Measurements from ENCODE around the gene FCHO2.

Gene FCHO2

DNA sequence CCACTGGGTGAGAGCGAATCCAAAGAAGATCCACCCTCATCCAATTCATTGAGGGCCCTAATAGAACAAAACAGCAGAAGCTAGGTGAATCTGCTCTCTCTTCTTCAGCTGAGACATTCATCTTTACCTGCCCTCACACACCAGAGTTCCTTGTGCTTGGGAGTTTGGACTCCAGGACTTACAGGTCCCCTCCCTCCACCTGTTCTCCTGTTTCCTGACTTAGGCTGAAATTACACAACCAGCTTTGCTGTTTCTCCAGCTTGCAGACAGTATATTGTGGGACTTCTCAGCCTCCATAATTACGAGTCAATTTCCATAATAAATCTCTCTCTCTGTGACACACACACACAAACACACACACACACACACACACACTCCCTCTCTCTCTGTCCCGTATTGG lies 183.6 kb downstream of the FCHO2 start:
- no peak for DNase-seq

Measured in activated gamma-delta T cell treated with Interleukin-2 at 50 U/mL for 16 hours (primary cell).